GM19025 (cell line): ENCODE results near the gene PHETA1.
A peak's percentile ranks its signal among the peaks of the same experiment; 100 is the strongest.
"Not testable (repeated sequence)": the region's sequence is repeated elsewhere in the genome, so short reads cannot be mapped to it uniquely, and the experiment has no call there.

ENCODE experiments used
- ATAC-seq: cut with Tn5 transposase; IDR thresholded peaks from one replicate; pipeline ENCODE4 v1.9.1; 2021; ENCODE audit warnings: mild to moderate bottlenecking, low read depth, moderate library complexity; ENCODE audit not compliant: unreplicated experiment

PHETA1 gene

GRCh38 chr12:111405859-111406473 lies 37.1 kb upstream of the PHETA1 start, which contains the start of gene SH2B3:
Gene SH2B3 (plus strand): TSS chr12:111405923. CDS start chr12:111418146, 12,223 bp downstream.
- peak; percentile 16 for ATAC-seq

GRCh38 chr12:111405149-111405858 lies 36.4 kb upstream of the PHETA1 start:
- peak; percentile 57 for ATAC-seq

- no peak for ATAC-seq
These were observed 35.7 kb upstream of the PHETA1 start for GRCh38 chr12:111404362-111405148.

GRCh38 chr12:111402490-111402824 lies 33.6 kb upstream of the PHETA1 start:
- ATAC-seq, result not testable (repeated sequence)

GRCh38 chr12:111401167-111401605 lies 32.3 kb upstream of the PHETA1 start:
- no peak for ATAC-seq

- not testable (repeated sequence) for ATAC-seq
These were observed 31.0 kb upstream of the PHETA1 start for GRCh38 chr12:111399741-111400404.

GRCh38 chr12:111398530-111398929 lies 29.6 kb upstream of the PHETA1 start:
- no peak for ATAC-seq

- peak; percentile 71 for ATAC-seq
These were observed 28.0 kb upstream of the PHETA1 start for GRCh38 chr12:111396726-111397445.

- ATAC-seq, result not testable (repeated sequence)
These were observed 27.4 kb upstream of the PHETA1 start for GRCh38 chr12:111396271-111396670.

GRCh38 chr12:111395336-111396187 lies 26.7 kb upstream of the PHETA1 start:
- no peak for ATAC-seq

- no peak for ATAC-seq
These were observed 25.6 kb upstream of the PHETA1 start for GRCh38 chr12:111394480-111394879.

GRCh38 chr12:111393700-111394300 lies 24.9 kb upstream of the PHETA1 start:
- ATAC-seq, result no peak

GRCh38 chr12:111390910-111391309 lies 22.0 kb upstream of the PHETA1 start:
- ATAC-seq, result no peak

- ATAC-seq, result no peak
These were observed 20.7 kb upstream of the PHETA1 start for GRCh38 chr12:111389635-111390034.

GRCh38 chr12:111387747-111388323 lies 18.9 kb upstream of the PHETA1 start:
- ATAC-seq, result no peak

GRCh38 chr12:111386885-111387284 lies 18.0 kb upstream of the PHETA1 start:
- no peak for ATAC-seq

- no peak for ATAC-seq
These were observed 15.7 kb upstream of the PHETA1 start for GRCh38 chr12:111384596-111384995.

GRCh38 chr12:111379942-111380554 lies 11.2 kb upstream of the PHETA1 start:
- ATAC-seq, result no peak
